ENCODE measurements around the gene GLIS1. TPM values are rescaled to one million over a fixed set of nuclear protein-coding genes. Genes with fewer than 3 reads are reported as not detected.

Gene GLIS1
- polyA plus RNA-seq, 3 donors, result not detected

GRCh38 chr1:53678046-53678445 lies 60.9 kb downstream of the GLIS1 start:
- H3K79me2 ChIP-seq (ENCODE audit: insufficient read depth, low read length), result no peaks in the 10 kb centered on the region
- no peak for TF ChIP-seq CTCF (IDR thresholded peaks at IDR 0.05)
- Mint-ChIP-seq H3K4me3 (no peak overlapping the region), H3K36me3 (no peaks in the 10 kb centered on the region), H3K4me1 (peaks cover 10% of the 10 kb centered on the region), H3K27me3 (ENCODE audit: low read depth in 3 of 3) (peaks cover 0 to 8% (median 4%) of the 10 kb centered on the region in 3 donors), H3K27ac (no peak overlapping the region), H3K9me3 (no peaks in the 10 kb centered on the region)
- no peak overlapping the region for H3K4me3 ChIP-seq (replicated peaks in 1 of 3; ENCODE audit: low read depth in 2 of 3, low read length in 3 of 3)
- WGBS (ENCODE audit: insufficient coverage), result 91% methylated on average over 2 of the region's 8 CpGs
- no peaks in the 10 kb centered on the region for H3K4me1 ChIP-seq (ENCODE audit: control insufficient read depth in 1 of 2, insufficient read depth in 2 of 2, low read length in 2 of 2)
- H3K27ac ChIP-seq (ENCODE audit: low read depth in 1 of 2, low read length in 2 of 2), result no peak overlapping the region
- H3K4me2 ChIP-seq (replicated peaks; ENCODE audit: extremely low read depth, low read length, poor library complexity, severe bottlenecking), result no peak overlapping the region
- H3K36me3 ChIP-seq (replicated peaks in 1 of 2; ENCODE audit: control insufficient read depth in 1 of 2, insufficient read depth in 2 of 2, low read length in 2 of 2), result no peaks in the 10 kb centered on the region
- no peaks in the 10 kb centered on the region for H3K9me3 ChIP-seq (replicated peaks in 1 of 2; ENCODE audit: control insufficient read depth in 1 of 2, insufficient read depth in 1 of 2, low read length in 2 of 2)
- intact Hi-C loops (cut with micrococcal nuclease), result no loop called here
- H4K20me1 ChIP-seq (ENCODE audit: insufficient read depth, low read length), result no peaks in the 10 kb centered on the region
- H2AFZ ChIP-seq (ENCODE audit: insufficient read depth, low read depth, low read length, poor library complexity, severe bottlenecking), result no peak overlapping the region
- no peaks in the 10 kb centered on the region for H3K27me3 ChIP-seq (ENCODE audit: control insufficient read depth in 2 of 2, insufficient read depth in 2 of 2, low read length in 2 of 2)
- no peak overlapping the region for H3K9ac ChIP-seq (ENCODE audit: insufficient read depth, low read length, poor library complexity, severe bottlenecking)
- no peak for DNase-seq

GRCh38 chr1:53677486-53677885 lies 61.5 kb downstream of the GLIS1 start:
- no peak overlapping the region for H3K4me3 ChIP-seq (replicated peaks in 1 of 3; ENCODE audit: low read depth in 2 of 3, low read length in 3 of 3)
- no peak overlapping the region for H2AFZ ChIP-seq (ENCODE audit: insufficient read depth, low read depth, low read length, poor library complexity, severe bottlenecking)
- no peak overlapping the region for H3K9ac ChIP-seq (ENCODE audit: insufficient read depth, low read length, poor library complexity, severe bottlenecking)
- Mint-ChIP-seq H3K4me1 (peaks cover 8% of the 10 kb centered on the region), H3K9me3 (no peaks in the 10 kb centered on the region), H3K4me3 (no peak overlapping the region), H3K36me3 (no peaks in the 10 kb centered on the region), H3K27me3 (ENCODE audit: low read depth in 3 of 3) (peaks cover 0 to 7% (median 4%) of the 10 kb centered on the region in 3 donors), H3K27ac (no peak overlapping the region)
- no peak overlapping the region for H3K4me2 ChIP-seq (replicated peaks; ENCODE audit: extremely low read depth, low read length, poor library complexity, severe bottlenecking)
- H4K20me1 ChIP-seq (ENCODE audit: insufficient read depth, low read length), result no peaks in the 10 kb centered on the region
- no peak for TF ChIP-seq CTCF (IDR thresholded peaks at IDR 0.05)
- no peaks in the 10 kb centered on the region for H3K9me3 ChIP-seq (replicated peaks in 1 of 2; ENCODE audit: control insufficient read depth in 1 of 2, insufficient read depth in 1 of 2, low read length in 2 of 2)
- no peaks in the 10 kb centered on the region for H3K79me2 ChIP-seq (ENCODE audit: insufficient read depth, low read length)
- no peaks in the 10 kb centered on the region for H3K4me1 ChIP-seq (ENCODE audit: control insufficient read depth in 1 of 2, insufficient read depth in 2 of 2, low read length in 2 of 2)
- 95% methylated on average over 13 of the region's 15 CpGs for WGBS (ENCODE audit: insufficient coverage)
- no peaks in the 10 kb centered on the region for H3K36me3 ChIP-seq (replicated peaks in 1 of 2; ENCODE audit: control insufficient read depth in 1 of 2, insufficient read depth in 2 of 2, low read length in 2 of 2)
- intact Hi-C loops (cut with micrococcal nuclease), result no loop called here
- H3K27me3 ChIP-seq (ENCODE audit: control insufficient read depth in 2 of 2, insufficient read depth in 2 of 2, low read length in 2 of 2), result no peaks in the 10 kb centered on the region
- H3K27ac ChIP-seq (ENCODE audit: low read depth in 1 of 2, low read length in 2 of 2), result no peak overlapping the region
- DNase-seq, result no peak
